ENCODE results near the gene TTC33.
"Not testable (repeated sequence)": the region's sequence is repeated elsewhere in the genome, so short reads cannot be mapped to it uniquely, and the experiment has no call there.

TTC33 gene

GRCh38 chr5:40656766-40657165 is 99.0 kb downstream of the TTC33 start:
- Histone ChIP-seq H3K36me3 (ENCODE audit: insufficient read depth, insufficient read length, low read length) (no peaks in the 10 kb centered on the region), H3K9ac (ENCODE audit: insufficient read length, low read depth) (no peak overlapping the region), H3K4me1 (ENCODE audit: insufficient read depth, insufficient read length) (no peaks in the 10 kb centered on the region), H3K27me3 (ENCODE audit: insufficient read depth, insufficient read length) (no peaks in the 10 kb centered on the region), H3K4me3 (ENCODE audit: insufficient read length, low read depth) (no peak overlapping the region), H3K9me3 (ENCODE audit: insufficient read depth, low read length) (no peaks in the 10 kb centered on the region)
- TF ChIP-seq ZNF274 (IDR thresholded peaks at IDR 0.05; ENCODE audit: low read depth, low read length) (no peak), YY1 (IDR thresholded peaks at IDR 0.05; ENCODE audit: insufficient read depth, insufficient read length) (no peak), SUZ12 (IDR thresholded peaks at IDR 0.05; ENCODE audit: extremely low read depth, insufficient read depth, insufficient read length) (no peak)
- no peak for DNase-seq (ENCODE audit: low read depth, low spot score)

GRCh38 chr5:40656091-40656490 is 99.7 kb downstream of the TTC33 start:
- DNase-seq (ENCODE audit: low read depth, low spot score); H3K9ac ChIP-seq (ENCODE audit: insufficient read length, low read depth); H3K36me3 ChIP-seq (ENCODE audit: insufficient read depth, insufficient read length, low read length); H3K4me1 ChIP-seq (ENCODE audit: insufficient read depth, insufficient read length); H3K27me3 ChIP-seq (ENCODE audit: insufficient read depth, insufficient read length); H3K4me3 ChIP-seq (ENCODE audit: insufficient read length, low read depth); H3K9me3 ChIP-seq (ENCODE audit: insufficient read depth, low read length): not testable (repeated sequence)

- Histone ChIP-seq H3K4me1 (ENCODE audit: insufficient read depth, insufficient read length) (no peaks in the 10 kb centered on the region), H3K4me3 (ENCODE audit: insufficient read length, low read depth) (no peak overlapping the region), H3K9ac (ENCODE audit: insufficient read length, low read depth) (no peak overlapping the region), H3K36me3 (ENCODE audit: insufficient read depth, insufficient read length, low read length) (no peaks in the 10 kb centered on the region), H3K9me3 (ENCODE audit: insufficient read depth, low read length) (no peaks in the 10 kb centered on the region), H3K27me3 (ENCODE audit: insufficient read depth, insufficient read length) (no peaks in the 10 kb centered on the region)
- TF ChIP-seq ZNF274 (IDR thresholded peaks at IDR 0.05; ENCODE audit: low read depth, low read length) (no peak), YY1 (IDR thresholded peaks at IDR 0.05; ENCODE audit: insufficient read depth, insufficient read length) (no peak), SUZ12 (IDR thresholded peaks at IDR 0.05; ENCODE audit: extremely low read depth, insufficient read depth, insufficient read length) (no peak)
- DNase-seq (ENCODE audit: low read depth, low spot score), result no peak
Observed at GRCh38 chr5:40655138-40655537, 100.6 kb downstream of the TTC33 start.

- no peaks in the 10 kb centered on the region for H3K9me3 ChIP-seq (ENCODE audit: insufficient read depth, low read length)
- no peaks in the 10 kb centered on the region for H3K27me3 ChIP-seq (ENCODE audit: insufficient read depth, insufficient read length)
- H3K36me3 ChIP-seq (ENCODE audit: insufficient read depth, insufficient read length, low read length), result no peaks in the 10 kb centered on the region
- H3K9ac ChIP-seq (ENCODE audit: insufficient read length, low read depth), result no peak overlapping the region
- H3K4me3 ChIP-seq (ENCODE audit: insufficient read length, low read depth), result no peak overlapping the region
- no peaks in the 10 kb centered on the region for H3K4me1 ChIP-seq (ENCODE audit: insufficient read depth, insufficient read length)
- DNase-seq (ENCODE audit: low read depth, low spot score), result no peak
- TF ChIP-seq SUZ12 (IDR thresholded peaks at IDR 0.05; ENCODE audit: extremely low read depth, insufficient read depth, insufficient read length) (no peak), ZNF274 (IDR thresholded peaks at IDR 0.05; ENCODE audit: low read depth, low read length) (no peak), YY1 (IDR thresholded peaks at IDR 0.05; ENCODE audit: insufficient read depth, insufficient read length) (no peak)
Observed at GRCh38 chr5:40654377-40654991, 101.3 kb downstream of the TTC33 start.

GRCh38 chr5:40653221-40654022 is 102.3 kb downstream of the TTC33 start:
- Histone ChIP-seq H3K36me3 (ENCODE audit: insufficient read depth, insufficient read length, low read length) (no peaks in the 10 kb centered on the region), H3K27me3 (ENCODE audit: insufficient read depth, insufficient read length) (no peaks in the 10 kb centered on the region), H3K4me3 (ENCODE audit: insufficient read length, low read depth) (no peak overlapping the region), H3K9ac (ENCODE audit: insufficient read length, low read depth) (no peak overlapping the region), H3K9me3 (ENCODE audit: insufficient read depth, low read length) (no peaks in the 10 kb centered on the region), H3K4me1 (ENCODE audit: insufficient read depth, insufficient read length) (no peaks in the 10 kb centered on the region)
- TF ChIP-seq YY1 (IDR thresholded peaks at IDR 0.05; ENCODE audit: insufficient read depth, insufficient read length), result no peak
- no peak for TF ChIP-seq ZNF274 (IDR thresholded peaks at IDR 0.05; ENCODE audit: low read depth, low read length)
- DNase-seq (ENCODE audit: low read depth, low spot score), result no peak

- TF ChIP-seq YY1 (IDR thresholded peaks at IDR 0.05; ENCODE audit: insufficient read depth, insufficient read length), result no peak
- DNase-seq (ENCODE audit: low read depth, low spot score), result no peak
- no peaks in the 10 kb centered on the region for H3K36me3 ChIP-seq (ENCODE audit: insufficient read depth, insufficient read length, low read length)
- H3K4me3 ChIP-seq (ENCODE audit: insufficient read length, low read depth), result no peak overlapping the region
- H3K27me3 ChIP-seq (ENCODE audit: insufficient read depth, insufficient read length), result no peaks in the 10 kb centered on the region
- H3K9me3 ChIP-seq (ENCODE audit: insufficient read depth, low read length), result no peaks in the 10 kb centered on the region
- no peak overlapping the region for H3K9ac ChIP-seq (ENCODE audit: insufficient read length, low read depth)
- no peaks in the 10 kb centered on the region for H3K4me1 ChIP-seq (ENCODE audit: insufficient read depth, insufficient read length)
Observed at GRCh38 chr5:40652441-40653220, 103.1 kb downstream of the TTC33 start.

GRCh38 chr5:40651201-40651600 is 104.6 kb downstream of the TTC33 start:
- H3K4me3 ChIP-seq (ENCODE audit: insufficient read length, low read depth), result no peak overlapping the region
- H3K27me3 ChIP-seq (ENCODE audit: insufficient read depth, insufficient read length), result no peaks in the 10 kb centered on the region
- no peaks in the 10 kb centered on the region for H3K9me3 ChIP-seq (ENCODE audit: insufficient read depth, low read length)
- no peak for DNase-seq (ENCODE audit: low read depth, low spot score)
- no peak for TF ChIP-seq YY1 (IDR thresholded peaks at IDR 0.05; ENCODE audit: insufficient read depth, insufficient read length)
- TF ChIP-seq ZNF274 (IDR thresholded peaks at IDR 0.05; ENCODE audit: low read depth, low read length), result no peak
- TF ChIP-seq SUZ12 (IDR thresholded peaks at IDR 0.05; ENCODE audit: extremely low read depth, insufficient read depth, insufficient read length), result no peak
- H3K36me3 ChIP-seq (ENCODE audit: insufficient read depth, insufficient read length, low read length), result no peaks in the 10 kb centered on the region
- no peaks in the 10 kb centered on the region for H3K4me1 ChIP-seq (ENCODE audit: insufficient read depth, insufficient read length)
- no peak overlapping the region for H3K9ac ChIP-seq (ENCODE audit: insufficient read length, low read depth)

All from NT2/D1 (cell line).